Panc1 (cell line): Measurements from ENCODE around the gene GRIA3.

Source experiments
- POLR2AphosphoS5 ChIP-seq: IDR thresholded peaks from 2 replicates; pipeline ENCODE4 v1.6.1; 2012; ENCODE audit warnings: mild to moderate bottlenecking, low read depth, low read length, moderate library complexity
- SIN3A ChIP-seq: IDR thresholded peaks from 2 replicates; pipeline ENCODE4 v1.6.1; 2012; ENCODE audit warnings: low read depth, mild to moderate bottlenecking, low read length, moderate library complexity, borderline replicate concordance; ENCODE audit not compliant: insufficient read depth
- TCF7L2 ChIP-seq: IDR thresholded peaks from 2 replicates; pipeline ENCODE4 v1.6.1; 2011; ENCODE audit warnings: mild to moderate bottlenecking, low read depth, low read length, inconsistent platforms
- TF ChIP-seq, protein P1 (sequence below): fragments of 450-650 bp; IDR thresholded peaks from 2 replicates; pipeline ENCODE4 v1.5.1; 2017; ENCODE audit warnings: mild to moderate bottlenecking
- TF ChIP-seq, protein P2 (sequence below), 2 experiments: IDR thresholded peaks; 2 replicates each; pipeline ENCODE4 v1.6.1; 2011 to 2012; ENCODE audit warnings: low read depth in 2 of 2, control low read depth in 1 of 2, low read length in 1 of 2, mild to moderate bottlenecking in 1 of 2, moderate library complexity in 1 of 2; ENCODE audit not compliant: insufficient read depth in 1 of 2

DNA sequence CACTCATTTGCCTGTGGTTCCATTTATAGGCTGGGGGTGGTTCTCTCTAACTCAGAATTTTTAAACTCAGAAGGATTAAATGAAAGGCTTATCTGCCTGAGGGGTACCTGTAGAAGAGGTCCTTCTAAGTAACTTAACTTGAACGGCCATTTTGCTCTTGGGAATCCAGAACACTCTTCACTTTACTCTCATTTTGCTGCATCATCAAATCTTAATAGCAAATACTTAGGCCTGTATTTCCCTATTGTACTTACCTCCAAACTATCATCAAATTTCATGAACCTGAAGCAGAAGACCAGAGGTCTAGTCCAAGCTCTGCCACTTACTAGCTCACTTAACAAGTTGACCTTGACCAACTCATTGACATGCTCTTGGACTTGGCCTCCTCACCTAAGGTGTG is 70.4 kb downstream of the GRIA3 start:
- TF ChIP-seq, protein P1, sequence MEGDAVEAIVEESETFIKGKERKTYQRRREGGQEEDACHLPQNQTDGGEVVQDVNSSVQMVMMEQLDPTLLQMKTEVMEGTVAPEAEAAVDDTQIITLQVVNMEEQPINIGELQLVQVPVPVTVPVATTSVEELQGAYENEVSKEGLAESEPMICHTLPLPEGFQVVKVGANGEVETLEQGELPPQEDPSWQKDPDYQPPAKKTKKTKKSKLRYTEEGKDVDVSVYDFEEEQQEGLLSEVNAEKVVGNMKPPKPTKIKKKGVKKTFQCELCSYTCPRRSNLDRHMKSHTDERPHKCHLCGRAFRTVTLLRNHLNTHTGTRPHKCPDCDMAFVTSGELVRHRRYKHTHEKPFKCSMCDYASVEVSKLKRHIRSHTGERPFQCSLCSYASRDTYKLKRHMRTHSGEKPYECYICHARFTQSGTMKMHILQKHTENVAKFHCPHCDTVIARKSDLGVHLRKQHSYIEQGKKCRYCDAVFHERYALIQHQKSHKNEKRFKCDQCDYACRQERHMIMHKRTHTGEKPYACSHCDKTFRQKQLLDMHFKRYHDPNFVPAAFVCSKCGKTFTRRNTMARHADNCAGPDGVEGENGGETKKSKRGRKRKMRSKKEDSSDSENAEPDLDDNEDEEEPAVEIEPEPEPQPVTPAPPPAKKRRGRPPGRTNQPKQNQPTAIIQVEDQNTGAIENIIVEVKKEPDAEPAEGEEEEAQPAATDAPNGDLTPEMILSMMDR = no peak
- TF ChIP-seq POLR2AphosphoS5 (no peak), SIN3A (no peak), TCF7L2 (no peak)
- TF ChIP-seq, protein P2, sequence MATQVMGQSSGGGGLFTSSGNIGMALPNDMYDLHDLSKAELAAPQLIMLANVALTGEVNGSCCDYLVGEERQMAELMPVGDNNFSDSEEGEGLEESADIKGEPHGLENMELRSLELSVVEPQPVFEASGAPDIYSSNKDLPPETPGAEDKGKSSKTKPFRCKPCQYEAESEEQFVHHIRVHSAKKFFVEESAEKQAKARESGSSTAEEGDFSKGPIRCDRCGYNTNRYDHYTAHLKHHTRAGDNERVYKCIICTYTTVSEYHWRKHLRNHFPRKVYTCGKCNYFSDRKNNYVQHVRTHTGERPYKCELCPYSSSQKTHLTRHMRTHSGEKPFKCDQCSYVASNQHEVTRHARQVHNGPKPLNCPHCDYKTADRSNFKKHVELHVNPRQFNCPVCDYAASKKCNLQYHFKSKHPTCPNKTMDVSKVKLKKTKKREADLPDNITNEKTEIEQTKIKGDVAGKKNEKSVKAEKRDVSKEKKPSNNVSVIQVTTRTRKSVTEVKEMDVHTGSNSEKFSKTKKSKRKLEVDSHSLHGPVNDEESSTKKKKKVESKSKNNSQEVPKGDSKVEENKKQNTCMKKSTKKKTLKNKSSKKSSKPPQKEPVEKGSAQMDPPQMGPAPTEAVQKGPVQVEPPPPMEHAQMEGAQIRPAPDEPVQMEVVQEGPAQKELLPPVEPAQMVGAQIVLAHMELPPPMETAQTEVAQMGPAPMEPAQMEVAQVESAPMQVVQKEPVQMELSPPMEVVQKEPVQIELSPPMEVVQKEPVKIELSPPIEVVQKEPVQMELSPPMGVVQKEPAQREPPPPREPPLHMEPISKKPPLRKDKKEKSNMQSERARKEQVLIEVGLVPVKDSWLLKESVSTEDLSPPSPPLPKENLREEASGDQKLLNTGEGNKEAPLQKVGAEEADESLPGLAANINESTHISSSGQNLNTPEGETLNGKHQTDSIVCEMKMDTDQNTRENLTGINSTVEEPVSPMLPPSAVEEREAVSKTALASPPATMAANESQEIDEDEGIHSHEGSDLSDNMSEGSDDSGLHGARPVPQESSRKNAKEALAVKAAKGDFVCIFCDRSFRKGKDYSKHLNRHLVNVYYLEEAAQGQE (IDR thresholded peaks at IDR 0.05; ENCODE audit: insufficient read depth in 1 of 2, low read depth in 2 of 2, low read length in 1 of 2) = no peak
